ENCODE results near the gene POSTN.
A peak's percentile ranks its signal among the peaks of the same experiment; 100 is the strongest.

GRCh38 chr13:37640499-37640898 is 41.9 kb upstream of the POSTN start:
- TF ChIP-seq CTCF (IDR thresholded peaks at IDR 0.05) (peak; percentile 52), BHLHE40 (IDR thresholded peaks at IDR 0.05; ENCODE audit: low read depth, low read length) (no peak), FOSL2 (IDR thresholded peaks at IDR 0.05) (no peak), FOSL2 (CRISPR knock-in tag; IDR thresholded peaks at IDR 0.05) (no peak), EP300 (IDR thresholded peaks at IDR 0.05) (no peak), MAX (IDR thresholded peaks at IDR 0.05) (no peak), KDM1A (IDR thresholded peaks at IDR 0.05; ENCODE audit: low read depth) (no peak), ESRRA (IDR thresholded peaks at IDR 0.05; ENCODE audit: borderline replicate concordance, low read length) (no peak), ZFP36 (IDR thresholded peaks at IDR 0.05; ENCODE audit: borderline replicate concordance, partially characterized antibody) (no peak), HOXA7 (CRISPR knock-in tag; IDR thresholded peaks at IDR 0.05) (no peak), PBX3 (IDR thresholded peaks at IDR 0.05) (no peak), RCOR1 (IDR thresholded peaks at IDR 0.05; ENCODE audit: low read depth, low read length) (no peak), REST (IDR thresholded peaks at IDR 0.05) (no peak), SMC3 (IDR thresholded peaks at IDR 0.05) (peak; percentile 67)
- TF ChIP-seq, protein P1, sequence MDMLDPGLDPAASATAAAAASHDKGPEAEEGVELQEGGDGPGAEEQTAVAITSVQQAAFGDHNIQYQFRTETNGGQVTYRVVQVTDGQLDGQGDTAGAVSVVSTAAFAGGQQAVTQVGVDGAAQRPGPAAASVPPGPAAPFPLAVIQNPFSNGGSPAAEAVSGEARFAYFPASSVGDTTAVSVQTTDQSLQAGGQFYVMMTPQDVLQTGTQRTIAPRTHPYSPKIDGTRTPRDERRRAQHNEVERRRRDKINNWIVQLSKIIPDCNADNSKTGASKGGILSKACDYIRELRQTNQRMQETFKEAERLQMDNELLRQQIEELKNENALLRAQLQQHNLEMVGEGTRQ (IDR thresholded peaks at IDR 0.05) = no peak
